Muscle of leg (tissue), 11 donors: Measurements from ENCODE around the gene ENPP6. TPM values are rescaled to one million over a fixed set of nuclear protein-coding genes. Genes with fewer than 3 reads are reported as not detected.
A peak's percentile ranks its signal among the peaks of the same experiment; 100 is the strongest.
"Not testable (repeated sequence)": the region's sequence is repeated elsewhere in the genome, so short reads cannot be mapped to it uniquely, and the experiment has no call there.

Experiments
- DNase-seq: peaks from one replicate; pipeline ENCODE4 v3.0.0; 2013
- H3K27ac ChIP-seq: one replicate; pipeline ENCODE4 v1.5.1; 2013; ENCODE audit warnings: mild to moderate bottlenecking, low read length, control low read depth
- H3K27me3 ChIP-seq: one replicate; pipeline ENCODE4 v1.6.1; 2013; ENCODE audit warnings: low read length; ENCODE audit not compliant: control insufficient read depth, insufficient read depth
- H3K36me3 ChIP-seq: one replicate; pipeline ENCODE4 v1.6.1; 2013; ENCODE audit warnings: low read length; ENCODE audit not compliant: control insufficient read depth, insufficient read depth
- H3K4me1 ChIP-seq: one replicate; pipeline ENCODE4 v1.6.1; 2013; ENCODE audit warnings: low read length; ENCODE audit not compliant: control insufficient read depth, insufficient read depth
- H3K4me3 ChIP-seq: one replicate; pipeline ENCODE4 v1.5.1; 2013; ENCODE audit warnings: low read length, control low read depth
- H3K9me3 ChIP-seq: replicated peaks from 2 replicates; pipeline ENCODE4 v1.6.1; 2013; ENCODE audit warnings: low read depth, low read length; ENCODE audit not compliant: control insufficient read depth
- WGBS: methylation state at CpG from one replicate; pipeline ENCODE4 v1.1.5; 2013; ENCODE audit warnings: missing lambda C conversion rate; ENCODE audit not compliant: insufficient coverage; 5-methylcytosine and 5-hydroxymethylcytosine counted together
- polyA plus RNA-seq, 8 donors: library from polyadenylated mRNA; unstranded; fragments of 120-200 nt; gene quantifications; one replicate each; pipeline versions ENCODE4 v1.2.1 to v1.2.3, GENCODE V29; 2013; ENCODE audit warnings: inconsistent platforms in 1 of 8, low replicate concordance in 1 of 8; ENCODE audit not compliant: insufficient read length in 8 of 8, insufficient read depth in 1 of 8
- total RNA-seq: library from RNA; stranded (reverse); fragments of 120-200 nt; gene quantifications from one replicate; pipeline ENCODE4 v1.2.4, GENCODE V29; 2013

The ENPP6 gene
- total and polyA plus RNA-seq, 9 donors = 8.1 to 30.5 (median 15.9) TPM

GRCh38 chr4:184051262-184051661 is 166.4 kb downstream of the ENPP6 start:
- not testable (repeated sequence) for H3K27ac ChIP-seq, DNase-seq, H3K27me3 ChIP-seq, H3K4me3 ChIP-seq, H3K4me1 ChIP-seq, H3K36me3 ChIP-seq, H3K9me3 ChIP-seq
- 100% methylated on average over 1 of the region's 4 CpGs for WGBS

GRCh38 chr4:184046148-184046547 is 171.5 kb downstream of the ENPP6 start:
- peaks cover 5% of the 10 kb centered on the region for H3K9me3 ChIP-seq
- WGBS = no CpG with 5 or more reads among the region's 1 CpG
- no peaks in the 10 kb centered on the region for H3K27me3 ChIP-seq
- H3K4me1 ChIP-seq = no peaks in the 10 kb centered on the region
- no peaks in the 10 kb centered on the region for H3K36me3 ChIP-seq
- DNase-seq = no peak
- no peak overlapping the region for H3K4me3 ChIP-seq
- no peak overlapping the region for H3K27ac ChIP-seq

- Histone ChIP-seq H3K36me3 (no peaks in the 10 kb centered on the region), H3K9me3 (no peaks in the 10 kb centered on the region), H3K27ac (no peak overlapping the region), H3K27me3 (peaks cover 4% of the 10 kb centered on the region), H3K4me1 (peaks cover 7% of the 10 kb centered on the region), H3K4me3 (no peak overlapping the region)
- DNase-seq = no peak
- WGBS = no CpG with 5 or more reads among the region's 10 CpGs
These were observed 176.5 kb downstream of the ENPP6 start for GRCh38 chr4:184041156-184041555.

GRCh38 chr4:184039963-184040383 is 177.7 kb downstream of the ENPP6 start:
- DNase-seq = peak; percentile 39
- Histone ChIP-seq H3K4me1 (peaks cover 7% of the 10 kb centered on the region), H3K4me3 (peak overlapping the region; percentile 5), H3K9me3 (no peaks in the 10 kb centered on the region), H3K36me3 (no peaks in the 10 kb centered on the region), H3K27ac (no peak overlapping the region), H3K27me3 (peaks cover 4% of the 10 kb centered on the region)
- 18% methylated on average over 15 of the region's 22 CpGs for WGBS
